Keratinocyte (primary cell): ENCODE results near the gene SSR1. TPM values are rescaled to one million over a fixed set of nuclear protein-coding genes. Genes with fewer than 3 reads are reported as not detected.

Source experiments
- DNase-seq: peaks from one replicate; pipeline ENCODE4 v3.0.0-alpha.2; 2011; ENCODE audit warnings: low read depth, missing footprints, low spot score
- FAIRE-seq: peaks from 2 replicates; lab custom pipeline; 2011; peaks lifted over from hg19 to GRCh38; lab: Jason Lieb, UNC
- H2AFZ ChIP-seq: 2 replicates; pipeline ENCODE4 v1.6.0; 2012; ENCODE audit warnings: low read length, control low read depth, inconsistent platforms; ENCODE audit not compliant: control insufficient read depth
- H3K27ac ChIP-seq: 2 replicates; pipeline ENCODE4 v1.5.1; 2011; ENCODE audit warnings: low read length; ENCODE audit not compliant: control insufficient read depth, insufficient read depth
- H3K27me3 ChIP-seq: 3 replicates; pipeline ENCODE4 v1.6.0; 2011; ENCODE audit warnings: low read length; ENCODE audit not compliant: control insufficient read depth, insufficient read depth; ENCODE audit errors: extremely low read depth
- H3K36me3 ChIP-seq, 2 experiments: 2 replicates in 1 of 2; 3 replicates in 1 of 2; pipeline ENCODE4 v1.5.1; 2011; ENCODE audit warnings: low read length in 2 of 2, mild to moderate bottlenecking in 1 of 2; ENCODE audit not compliant: control insufficient read depth in 2 of 2, insufficient read depth in 2 of 2; ENCODE audit errors: extremely low read depth in 1 of 2
- H3K4me1 ChIP-seq: 3 replicates; pipeline ENCODE4 v1.5.1; 2011; ENCODE audit warnings: low read length; ENCODE audit not compliant: control insufficient read depth, insufficient read depth; ENCODE audit errors: extremely low read depth
- H3K4me2 ChIP-seq: 3 replicates; pipeline ENCODE4 v1.6.0; 2011; ENCODE audit warnings: low read depth, low read length; ENCODE audit not compliant: control insufficient read depth, insufficient read depth; ENCODE audit errors: extremely low read depth
- H3K4me3 ChIP-seq, 3 experiments: fragments of 200-600 bp in 1 of 3; sonication (generic) in 1 of 3; 2 replicates in 2 of 3; 3 replicates in 1 of 3; pipeline ENCODE4 v1.5.1; 2011 to 2016; ENCODE audit warnings: low read length in 3 of 3, mild to moderate bottlenecking in 3 of 3, control low read depth in 2 of 3, inconsistent platforms in 1 of 3, low read depth in 1 of 3, mixed read lengths in 1 of 3, mixed run types in 1 of 3, moderate library complexity in 1 of 3; ENCODE audit not compliant: control insufficient read depth in 2 of 3, insufficient read depth in 2 of 3; ENCODE audit errors: extremely low read depth in 1 of 3
- H3K79me2 ChIP-seq: 2 replicates; pipeline ENCODE4 v1.6.0; 2012; ENCODE audit warnings: low read length; ENCODE audit not compliant: control insufficient read depth, insufficient read depth
- H3K9ac ChIP-seq: 3 replicates; pipeline ENCODE4 v1.6.0; 2011; ENCODE audit warnings: low read length; ENCODE audit not compliant: control insufficient read depth, insufficient read depth; ENCODE audit errors: extremely low read depth
- H3K9me1 ChIP-seq: 3 replicates; pipeline ENCODE4 v1.6.0; 2011; ENCODE audit warnings: low read length; ENCODE audit not compliant: control insufficient read depth, insufficient read depth; ENCODE audit errors: extremely low read depth
- H3K9me3 ChIP-seq: 2 replicates; pipeline ENCODE4 v1.5.1; 2012; ENCODE audit warnings: low read depth, low read length; ENCODE audit not compliant: control insufficient read depth
- H4K20me1 ChIP-seq: 3 replicates; pipeline ENCODE4 v1.6.0; 2011; ENCODE audit warnings: low read length; ENCODE audit not compliant: control insufficient read depth, insufficient read depth; ENCODE audit errors: extremely low read depth
- EZH2 ChIP-seq: IDR thresholded peaks from one replicate; pipeline ENCODE4 v1.6.1; 2012; ENCODE audit warnings: inconsistent platforms, mild to moderate bottlenecking, low read length, moderate library complexity
- dilution Hi-C: fragments of 300-500 bp; cut with MboI; formaldehyde crosslinking; loops from one replicate; pipeline ENCODE4 v1.7.0; 2020; ENCODE audit warnings: low sequenced_read_pairs; ENCODE audit not compliant: extremely low pct_ligation_motif_present
- polyA plus RNA-seq, 5 experiments: library from polyadenylated mRNA; depleted of rRNA in 3 of 5; stranded (reverse) in 3 of 5; stranded (forward) in 1 of 5; unstranded in 1 of 5; fragments of >200 nt; gene quantifications; 1 replicate in 1 of 5; 2 replicates in 3 of 5; 3 replicates in 1 of 5; pipeline versions ENCODE4 v1.2.1 to v1.2.3, GENCODE V29; 2011 to 2012; ENCODE audit warnings: missing spikeins in 2 of 5, low read depth in 1 of 5, low replicate concordance in 1 of 5
- TF ChIP-seq, protein P1 (sequence below), 3 experiments: IDR thresholded peaks in 1 of 3; conservative IDR thresholded peaks in 1 of 3; optimal IDR thresholded peaks in 1 of 3; 2 replicates in 2 of 3; 3 replicates in 1 of 3; pipeline versions ENCODE3 to v1.5.1; 2011; ENCODE audit warnings: low read length in 3 of 3, mild to moderate bottlenecking in 3 of 3, moderate library complexity in 2 of 3, control low read depth in 1 of 3, inconsistent platforms in 1 of 3; ENCODE audit not compliant: insufficient read depth in 2 of 3; ENCODE audit errors: extremely low read depth in 1 of 3

Gene SSR1
- polyA plus RNA-seq, 1 donor (not counting 4 experiments of a cell fraction or from before 2014, with no cell fraction given) = 188 TPM

- no peak overlapping the region for H3K27ac ChIP-seq
- TF ChIP-seq, protein P1, sequence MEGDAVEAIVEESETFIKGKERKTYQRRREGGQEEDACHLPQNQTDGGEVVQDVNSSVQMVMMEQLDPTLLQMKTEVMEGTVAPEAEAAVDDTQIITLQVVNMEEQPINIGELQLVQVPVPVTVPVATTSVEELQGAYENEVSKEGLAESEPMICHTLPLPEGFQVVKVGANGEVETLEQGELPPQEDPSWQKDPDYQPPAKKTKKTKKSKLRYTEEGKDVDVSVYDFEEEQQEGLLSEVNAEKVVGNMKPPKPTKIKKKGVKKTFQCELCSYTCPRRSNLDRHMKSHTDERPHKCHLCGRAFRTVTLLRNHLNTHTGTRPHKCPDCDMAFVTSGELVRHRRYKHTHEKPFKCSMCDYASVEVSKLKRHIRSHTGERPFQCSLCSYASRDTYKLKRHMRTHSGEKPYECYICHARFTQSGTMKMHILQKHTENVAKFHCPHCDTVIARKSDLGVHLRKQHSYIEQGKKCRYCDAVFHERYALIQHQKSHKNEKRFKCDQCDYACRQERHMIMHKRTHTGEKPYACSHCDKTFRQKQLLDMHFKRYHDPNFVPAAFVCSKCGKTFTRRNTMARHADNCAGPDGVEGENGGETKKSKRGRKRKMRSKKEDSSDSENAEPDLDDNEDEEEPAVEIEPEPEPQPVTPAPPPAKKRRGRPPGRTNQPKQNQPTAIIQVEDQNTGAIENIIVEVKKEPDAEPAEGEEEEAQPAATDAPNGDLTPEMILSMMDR (optimal IDR thresholded peaks at IDR 0.05 in 1 of 3, IDR thresholded peaks at IDR 0.05 in 1 of 3, conservative IDR thresholded peaks at IDR 0.05 in 1 of 3; ENCODE audit: extremely low read depth in 1 of 3, insufficient read depth in 2 of 3, low read length in 3 of 3) = no peak
- no peak for TF ChIP-seq EZH2
- peaks cover 4% of the 10 kb centered on the region for H4K20me1 ChIP-seq
- dilution Hi-C loops = no loop called here
- no peaks in the 10 kb centered on the region for H3K9me1 ChIP-seq
- H3K9me3 ChIP-seq = no peaks in the 10 kb centered on the region
- no peak overlapping the region for H3K4me2 ChIP-seq
- no peaks in the 10 kb centered on the region for H3K4me1 ChIP-seq
- FAIRE-seq = no peak
- no peak overlapping the region for H2AFZ ChIP-seq
- no peak for DNase-seq
- H3K79me2 ChIP-seq = peaks cover 3% of the 10 kb centered on the region
- H3K27me3 ChIP-seq = no peaks in the 10 kb centered on the region
- no peak overlapping the region for H3K4me3 ChIP-seq
- H3K36me3 ChIP-seq = peaks cover 21 to 35% of the 10 kb centered on the region in 2 experiments
- H3K9ac ChIP-seq = no peak overlapping the region
Measured at GRCh38 chr6:7247828-7248227, 65.2 kb downstream of the SSR1 start.

DNA sequence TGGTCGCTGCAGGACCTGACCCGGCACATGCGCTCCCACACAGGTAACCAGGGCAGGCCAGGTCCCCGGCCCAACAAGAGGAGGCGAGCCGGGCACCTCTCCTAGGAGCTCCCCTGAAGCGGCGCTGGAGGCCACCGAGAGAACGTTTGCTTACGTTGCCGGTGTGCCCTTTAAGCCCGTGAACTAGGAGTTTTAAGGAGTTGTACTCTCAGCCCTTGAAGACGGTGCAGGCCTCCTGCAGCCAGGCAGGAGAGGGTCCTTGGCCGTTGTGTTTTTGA is 65.9 kb downstream of the SSR1 start:
- H3K4me1 ChIP-seq = no peaks in the 10 kb centered on the region
- no peak overlapping the region for H3K4me2 ChIP-seq
- peaks cover 23 to 34% of the 10 kb centered on the region in 2 experiments for H3K36me3 ChIP-seq
- TF ChIP-seq EZH2 = no peak
- TF ChIP-seq, protein P1 (optimal IDR thresholded peaks at IDR 0.05 in 1 of 3, IDR thresholded peaks at IDR 0.05 in 1 of 3, conservative IDR thresholded peaks at IDR 0.05 in 1 of 3; ENCODE audit: extremely low read depth in 1 of 3, insufficient read depth in 2 of 3, low read length in 3 of 3) = no peak
- H3K9me3 ChIP-seq = no peaks in the 10 kb centered on the region
- peaks cover 4% of the 10 kb centered on the region for H4K20me1 ChIP-seq
- no peak overlapping the region for H2AFZ ChIP-seq
- H3K9ac ChIP-seq = no peak overlapping the region
- DNase-seq (no peak), FAIRE-seq (no peak)
- no peak overlapping the region for H3K4me3 ChIP-seq
- no peaks in the 10 kb centered on the region for H3K27me3 ChIP-seq
- dilution Hi-C loops = no loop called here
- no peak overlapping the region for H3K27ac ChIP-seq
- H3K9me1 ChIP-seq = no peaks in the 10 kb centered on the region
- peaks cover 3% of the 10 kb centered on the region for H3K79me2 ChIP-seq
